GM19351 (cell line): ENCODE measurements around the gene ZNF330.
"Not testable (repeated sequence)": the region's sequence is repeated elsewhere in the genome, so short reads cannot be mapped to it uniquely, and the experiment has no call there.

Source experiments
- ATAC-seq: cut with Tn5 transposase; IDR thresholded peaks from one replicate; pipeline ENCODE4 v1.9.1; 2021; ENCODE audit warnings: mild to moderate bottlenecking, moderate library complexity; ENCODE audit not compliant: unreplicated experiment

The ZNF330 gene

DNA sequence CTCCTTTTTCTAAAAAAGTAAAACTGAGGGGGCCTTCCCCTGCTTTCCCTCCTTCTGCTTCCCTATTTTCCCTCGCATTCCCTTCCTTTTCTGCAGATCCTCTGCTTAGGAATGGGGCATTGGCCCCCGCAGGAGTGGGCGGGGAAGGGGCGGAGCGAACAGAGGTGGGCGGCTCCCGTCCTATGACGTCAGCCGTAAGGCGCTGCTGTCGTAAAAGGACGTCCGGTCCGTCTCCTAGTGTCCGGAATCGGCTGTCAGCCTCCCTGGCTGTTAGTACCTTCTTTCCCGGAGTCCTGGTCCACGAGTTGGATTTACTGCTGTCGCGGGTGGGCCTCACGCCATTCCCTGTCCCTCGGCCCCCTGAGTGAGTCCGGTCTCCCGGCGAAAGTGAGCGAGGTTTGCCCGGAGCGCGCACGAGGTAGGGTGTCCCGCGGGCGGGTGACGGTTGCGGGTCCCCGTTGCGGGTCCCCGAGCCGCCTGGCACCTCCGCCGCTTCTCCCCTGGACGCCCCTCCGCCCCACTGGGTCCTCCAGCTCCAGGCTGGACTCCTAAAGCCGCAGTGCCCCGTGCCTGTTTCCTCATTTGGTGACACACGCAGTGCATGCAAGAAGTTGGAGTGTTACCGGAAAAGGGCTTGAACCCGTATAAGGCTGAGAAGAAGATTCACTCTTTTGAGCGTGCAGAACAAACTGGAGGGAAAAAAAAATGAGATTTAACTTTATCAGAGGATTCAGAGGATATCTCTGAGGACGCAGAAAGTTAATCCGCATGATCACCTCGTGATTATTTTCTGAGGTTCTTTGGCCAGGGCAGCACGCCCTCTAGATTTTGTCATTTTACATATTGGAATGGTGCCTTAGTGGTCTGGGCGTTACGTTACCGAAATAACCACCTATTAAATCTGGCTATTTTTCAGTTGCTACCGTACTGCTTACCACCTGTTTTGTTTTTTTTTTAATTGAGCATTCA, at the start of gene ZNF330:
Gene ZNF330, plus strand, starts transcription at position 205 of the 969 bp plus-strand sequence. CDS start 1,477 bp downstream, outside the sequence.
- peak; percentile 88 for ATAC-seq

DNA sequence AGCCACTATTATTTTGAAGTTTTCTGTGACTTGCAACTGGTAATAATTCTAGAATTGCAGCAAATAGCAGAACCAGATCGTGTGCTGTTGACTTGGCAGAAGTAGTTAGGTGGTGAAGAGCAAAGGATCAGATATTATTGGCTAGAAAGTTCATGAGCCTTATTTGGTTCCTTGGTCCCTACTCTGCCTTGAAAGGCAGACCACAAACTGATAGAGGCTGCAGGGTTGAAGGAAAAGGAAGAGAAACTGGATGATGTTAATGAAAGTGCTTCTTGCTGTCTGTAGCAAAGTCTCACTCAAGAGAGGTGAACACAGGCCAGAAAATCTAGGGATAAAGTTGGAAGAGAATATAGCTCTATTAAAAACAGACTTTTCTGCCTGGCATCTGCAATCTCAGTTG, 46.2 kb upstream of the ZNF330 start:
- ATAC-seq, result peak; percentile 76

DNA sequence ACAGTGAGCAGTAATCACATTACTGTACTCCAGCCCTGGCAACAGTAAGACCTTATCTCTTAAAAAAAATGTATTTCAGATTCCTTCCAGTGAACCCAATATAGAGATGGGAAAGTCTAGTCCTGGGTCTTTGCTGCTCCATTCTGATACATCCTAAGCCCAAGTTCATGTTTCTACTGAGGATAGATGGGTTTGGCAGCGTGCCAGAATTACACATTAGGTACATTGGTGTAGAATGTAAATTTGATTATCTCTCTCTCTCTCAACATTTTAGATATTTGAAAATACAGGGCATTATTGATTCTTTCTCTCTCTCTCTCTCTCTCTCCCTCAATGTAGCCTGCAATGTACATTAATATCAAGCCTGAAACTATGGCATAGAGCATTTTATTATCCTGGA, 43.5 kb upstream of the ZNF330 start:
- no peak for ATAC-seq

DNA sequence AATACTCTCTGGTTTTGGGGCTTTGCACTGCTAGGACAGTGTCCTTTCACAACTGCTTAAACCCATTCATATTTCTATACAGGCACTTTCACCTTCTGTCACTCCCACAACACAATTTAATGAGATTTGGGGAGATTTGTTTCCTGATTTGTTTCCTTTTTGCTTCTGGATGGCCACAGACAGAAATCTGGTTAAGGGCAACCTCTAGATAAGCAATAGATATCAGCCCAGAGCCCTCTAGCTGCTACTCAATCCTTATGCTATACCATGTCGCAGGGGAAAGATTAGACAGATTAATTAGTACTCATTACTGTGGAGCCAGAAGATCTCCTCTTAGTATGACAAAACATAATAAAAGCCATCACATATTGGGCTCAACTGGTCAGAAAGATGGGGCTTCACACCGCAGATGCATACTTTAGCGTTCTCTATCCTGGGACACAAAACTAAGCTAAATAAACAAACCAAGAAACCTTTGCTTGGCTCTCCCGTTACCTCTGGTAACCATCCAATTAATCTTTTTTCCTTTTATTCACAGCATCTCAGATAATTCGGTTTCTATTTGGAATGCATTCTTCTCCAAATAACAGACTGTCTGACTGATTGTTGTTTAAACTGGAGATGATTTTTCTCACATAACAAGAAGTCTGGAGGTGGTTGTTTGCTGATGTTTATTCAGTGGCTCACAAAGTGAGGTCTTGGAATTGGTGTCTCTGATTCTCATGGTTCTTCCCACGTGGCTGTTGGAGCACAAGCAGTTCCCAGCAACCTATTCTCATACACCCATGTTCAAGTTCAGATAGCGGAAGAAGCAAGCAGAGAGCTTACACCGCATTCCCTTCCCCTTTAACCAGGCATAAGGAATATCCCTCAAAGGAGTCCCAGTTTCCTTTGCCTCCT, 41.0 kb upstream of the ZNF330 start:
- no peak for ATAC-seq

DNA sequence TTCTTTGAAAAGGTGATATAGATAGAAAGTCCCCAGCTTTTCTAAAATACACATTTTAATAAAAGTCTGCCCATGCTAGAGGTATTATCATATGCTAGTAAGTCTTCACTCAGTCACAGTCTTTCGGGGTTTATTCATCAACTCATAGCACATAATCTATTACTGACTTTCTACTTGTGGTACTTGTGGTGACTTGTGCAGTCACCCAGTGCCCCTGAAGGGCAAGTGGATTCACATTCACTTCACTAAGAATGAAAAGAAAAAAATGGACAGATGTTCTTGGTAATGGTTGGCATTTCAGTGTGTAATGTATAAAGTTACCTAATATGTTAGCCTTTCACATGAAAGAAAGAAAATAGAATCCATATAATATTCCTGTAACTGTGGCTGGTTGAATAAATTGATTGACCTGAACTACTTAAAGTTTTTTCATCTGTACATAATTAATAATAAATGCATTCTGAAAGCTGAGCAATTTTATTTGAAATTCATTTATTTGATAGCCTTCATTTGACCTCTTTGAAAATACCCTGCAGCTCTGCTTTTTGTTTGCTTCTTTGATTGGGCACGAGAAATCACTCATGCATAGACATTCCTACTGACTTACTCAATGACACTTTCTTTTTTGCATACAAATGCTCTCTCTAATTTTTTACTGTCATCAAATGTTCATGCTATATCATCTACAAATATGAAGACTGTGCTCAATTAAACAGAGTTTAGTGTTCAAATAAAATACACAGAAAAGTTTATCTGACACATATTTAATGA, 39.5 kb upstream of the ZNF330 start:
- no peak for ATAC-seq

DNA sequence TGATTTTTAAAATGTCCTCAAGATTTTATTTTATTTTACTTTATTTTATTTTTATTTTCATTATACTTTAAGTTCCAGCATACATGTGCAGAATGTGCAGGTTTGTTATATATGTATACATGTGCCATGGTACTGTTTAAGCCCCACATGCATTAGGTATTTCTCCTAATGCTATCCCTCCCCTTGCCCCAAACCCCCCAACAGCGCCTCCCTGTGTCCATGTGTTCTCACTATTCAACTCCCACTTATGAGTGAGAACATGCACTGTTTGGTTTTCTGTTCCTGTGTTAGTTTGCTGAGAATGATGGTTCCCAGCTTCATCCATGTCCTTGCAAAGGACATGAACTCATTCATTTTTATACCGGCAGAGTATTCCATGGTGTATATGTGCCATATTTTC, 37.2 kb upstream of the ZNF330 start:
- ATAC-seq, result not testable (repeated sequence)

DNA sequence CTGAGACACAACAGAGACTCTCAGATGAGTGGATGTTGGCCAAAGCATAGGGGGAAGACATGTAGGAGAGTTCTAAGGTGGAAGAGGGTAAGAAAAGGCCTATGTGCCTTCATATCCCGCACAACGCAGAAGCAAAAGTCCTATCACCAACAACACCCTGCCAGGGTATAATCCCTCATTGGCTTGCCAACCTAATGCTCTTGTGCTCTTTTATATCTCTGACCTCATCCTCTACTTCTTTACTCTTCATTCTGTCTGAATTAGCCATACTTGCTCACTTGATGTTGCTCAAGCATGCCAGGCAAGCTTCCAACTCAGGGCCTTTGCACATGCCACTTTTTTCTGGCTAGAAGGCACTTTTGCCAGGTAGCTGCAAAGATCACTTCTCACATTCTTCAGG, 28.1 kb upstream of the ZNF330 start:
- no peak for ATAC-seq

DNA sequence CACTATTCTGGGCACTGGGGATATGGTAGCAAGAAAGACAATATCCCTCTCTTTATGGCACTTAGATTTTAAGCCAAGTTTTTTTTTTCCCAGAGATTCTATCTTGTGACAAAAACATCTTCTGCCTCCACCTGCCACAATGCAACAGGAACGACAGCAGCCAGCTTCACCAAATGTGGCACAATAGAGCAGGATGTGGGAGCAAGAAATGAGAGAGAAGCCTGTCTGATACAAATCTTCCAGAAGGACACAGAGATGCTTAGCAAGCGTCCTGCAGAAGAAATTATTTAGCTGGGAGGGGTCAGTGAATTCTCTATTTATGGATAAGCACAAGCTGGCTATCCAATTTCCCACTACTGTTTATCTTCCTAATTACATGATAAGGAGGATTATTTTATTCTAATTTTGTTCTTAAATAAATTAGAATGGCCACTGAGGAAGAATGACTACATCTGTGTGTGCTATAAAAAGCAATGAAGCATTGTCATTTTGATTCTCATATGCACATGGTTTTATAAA, 27.1 kb upstream of the ZNF330 start:
- ATAC-seq, result no peak

DNA sequence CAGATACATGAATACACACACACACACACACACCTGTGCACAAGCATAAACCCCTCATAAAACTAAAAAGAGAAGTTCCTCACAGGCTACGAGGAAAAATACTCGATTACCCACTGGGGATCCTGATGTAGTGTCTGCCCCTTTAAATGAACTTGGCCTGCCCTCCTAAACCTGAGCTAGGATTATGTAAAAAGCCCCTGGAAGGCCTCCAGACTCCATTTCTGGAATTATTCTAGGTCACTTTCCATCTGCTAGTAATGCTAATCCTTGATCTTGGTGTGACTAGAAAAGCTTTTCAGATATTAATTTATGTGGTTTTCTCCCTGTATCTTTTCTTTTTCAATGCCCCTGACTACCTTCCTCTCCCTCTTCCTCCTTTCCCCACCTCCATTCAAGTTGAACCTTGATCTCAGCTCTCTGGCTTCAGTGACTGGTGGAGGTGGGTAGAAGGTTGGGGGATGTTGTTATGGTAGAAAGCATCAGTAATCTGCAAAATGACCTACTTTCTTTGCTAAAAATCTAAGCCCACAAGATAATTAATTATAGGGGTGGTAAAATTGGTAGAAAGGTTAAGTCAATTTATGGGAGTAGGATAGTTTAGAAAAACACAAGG, 25.5 kb upstream of the ZNF330 start:
- ATAC-seq, result no peak

DNA sequence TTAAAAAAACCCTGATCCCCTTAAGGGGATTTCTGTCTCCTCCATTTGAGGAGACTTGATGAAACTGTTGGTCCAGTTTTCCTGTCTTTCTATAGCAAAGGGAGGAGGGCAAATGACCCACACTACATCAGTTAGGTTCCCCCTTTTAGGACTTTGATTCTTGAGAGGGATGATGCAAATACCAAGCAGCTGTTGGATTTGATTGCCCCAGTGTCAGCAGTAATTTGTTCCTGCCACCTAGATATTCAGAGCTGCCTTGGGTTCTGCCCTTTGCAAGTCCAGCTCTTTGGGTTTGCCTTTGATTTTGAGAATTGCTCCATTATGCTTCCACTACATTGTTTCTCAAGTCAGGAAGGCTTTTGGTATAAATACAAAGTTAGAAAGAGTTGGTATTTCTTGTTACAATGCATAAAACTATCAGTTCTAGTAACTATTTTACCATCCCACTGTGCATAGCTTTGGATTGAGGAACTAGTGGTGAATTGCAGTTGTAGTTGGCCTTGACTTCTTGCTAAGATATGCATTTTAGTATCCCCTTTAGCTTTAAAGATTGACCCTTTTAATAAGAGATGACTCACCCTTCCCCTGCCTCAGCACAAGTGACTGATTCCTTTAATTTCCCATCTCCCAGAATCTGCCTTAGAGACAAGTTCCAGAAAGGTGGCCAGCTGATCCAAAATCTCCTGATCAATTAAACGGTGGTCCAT, 24.3 kb upstream of the ZNF330 start:
- ATAC-seq, result no peak

DNA sequence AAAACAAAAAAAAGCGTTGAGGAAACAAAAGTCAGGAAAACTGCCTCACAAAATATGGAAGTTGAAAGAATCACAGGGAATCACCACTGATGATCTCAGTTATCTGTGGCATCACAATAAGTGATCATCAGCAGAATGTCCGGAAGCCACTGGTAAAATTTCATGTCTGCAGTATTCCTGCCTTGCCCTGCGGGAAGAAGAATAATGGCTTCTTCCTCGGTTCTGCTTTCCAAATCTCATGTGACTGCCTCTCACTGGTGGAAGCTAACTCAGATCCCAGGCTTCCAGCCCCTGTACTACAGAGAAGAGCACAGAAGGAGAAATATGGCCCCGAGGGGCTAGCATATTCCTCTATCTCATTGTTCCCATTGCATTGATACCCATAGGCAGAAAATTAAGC, 12.7 kb upstream of the ZNF330 start:
- ATAC-seq, result no peak

DNA sequence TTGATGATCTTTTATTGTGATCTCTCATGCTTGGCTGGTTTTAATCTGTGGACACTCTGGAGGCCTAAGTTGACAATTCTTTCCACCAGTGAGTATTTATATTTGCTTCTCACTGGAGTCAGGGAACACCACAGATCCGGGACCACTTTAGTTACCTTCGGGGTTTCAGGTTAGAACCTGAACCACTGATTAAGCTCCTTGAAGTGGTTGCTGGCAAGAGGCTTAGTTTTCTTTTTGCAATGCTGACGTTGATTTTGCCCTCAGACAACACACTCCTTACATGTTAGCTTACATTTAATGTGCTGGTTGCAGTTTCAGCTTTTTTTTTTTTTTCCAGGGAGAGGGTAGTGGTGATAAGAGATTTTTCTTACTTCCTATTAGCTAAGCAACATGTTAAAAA, 10.5 kb upstream of the ZNF330 start:
- ATAC-seq, result no peak

DNA sequence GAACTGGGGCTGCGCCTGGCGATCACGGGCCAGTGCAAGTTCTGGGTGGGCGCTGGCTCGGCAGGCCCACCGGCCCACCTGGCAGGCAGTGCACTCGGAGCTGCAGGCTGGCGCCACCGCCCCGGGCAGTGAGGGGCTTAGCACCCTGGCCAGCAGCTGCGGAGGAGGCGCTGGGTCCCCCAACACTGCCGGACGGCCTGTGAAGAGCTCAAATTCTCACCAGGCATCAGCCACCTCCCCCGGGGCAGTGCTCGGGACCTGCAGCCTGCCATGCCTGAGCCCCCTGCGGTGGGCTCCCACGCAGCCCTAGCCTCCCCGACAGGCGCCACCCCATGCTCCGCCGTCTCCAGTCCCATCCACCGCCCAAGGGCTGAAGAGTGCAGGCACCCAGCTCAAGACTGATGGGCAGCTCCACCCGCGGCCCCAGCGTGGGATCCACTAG, 7.1 kb upstream of the ZNF330 start:
- no peak for ATAC-seq

DNA sequence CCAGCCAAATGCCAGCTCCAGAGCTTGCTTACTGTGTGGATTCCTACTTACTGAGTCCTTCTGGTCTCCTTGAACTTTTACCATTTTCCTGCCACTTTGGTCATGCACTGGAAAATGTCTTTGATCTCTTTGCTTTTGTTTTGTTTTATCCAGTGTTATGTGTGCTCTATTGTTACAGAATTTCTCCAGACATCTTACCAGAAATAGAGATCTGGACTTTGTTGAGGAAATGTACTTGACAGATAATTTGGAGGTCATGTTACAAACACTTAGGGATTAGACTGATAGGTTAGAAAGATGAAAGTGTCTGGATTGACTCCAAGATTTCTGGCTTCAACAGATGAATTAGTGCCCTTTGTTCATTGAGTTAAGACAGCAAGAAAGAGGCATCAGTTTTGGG, 5.7 kb upstream of the ZNF330 start:
- ATAC-seq, result no peak

DNA sequence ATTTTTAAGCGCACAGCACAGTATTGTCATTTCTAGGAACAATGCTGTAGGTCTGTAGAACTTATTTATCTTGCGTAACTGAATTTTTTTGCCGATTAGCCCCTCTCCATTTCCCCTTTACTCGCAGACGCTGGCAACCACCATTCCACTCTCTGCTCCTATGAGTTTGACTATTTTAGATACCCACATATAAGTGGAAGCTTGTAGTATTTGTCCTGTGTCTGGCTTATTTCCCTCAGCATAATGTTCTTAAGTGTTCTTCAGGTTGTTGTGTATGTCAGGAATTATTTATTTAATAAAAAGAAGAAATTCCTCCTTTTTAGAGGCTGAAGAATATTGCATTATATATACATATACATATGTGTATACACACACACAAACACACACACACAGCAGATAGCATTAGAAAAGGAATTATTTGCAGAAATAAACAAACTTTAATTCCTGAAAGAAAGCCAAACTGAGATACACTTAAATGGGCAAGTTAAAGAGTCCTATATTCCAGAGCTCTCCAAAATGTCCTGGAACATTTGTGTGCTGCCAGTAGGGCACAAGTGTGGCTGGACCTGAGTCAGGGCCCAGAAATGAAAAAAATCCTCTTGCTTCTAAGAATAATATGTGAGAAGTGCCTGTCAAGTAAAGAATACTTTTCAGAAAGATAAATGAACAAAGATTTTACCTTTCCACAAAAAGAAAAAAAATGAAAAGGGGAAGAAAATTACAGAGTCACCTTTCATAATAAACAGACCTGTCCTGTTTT, 4.5 kb upstream of the ZNF330 start:
- ATAC-seq, result no peak

DNA sequence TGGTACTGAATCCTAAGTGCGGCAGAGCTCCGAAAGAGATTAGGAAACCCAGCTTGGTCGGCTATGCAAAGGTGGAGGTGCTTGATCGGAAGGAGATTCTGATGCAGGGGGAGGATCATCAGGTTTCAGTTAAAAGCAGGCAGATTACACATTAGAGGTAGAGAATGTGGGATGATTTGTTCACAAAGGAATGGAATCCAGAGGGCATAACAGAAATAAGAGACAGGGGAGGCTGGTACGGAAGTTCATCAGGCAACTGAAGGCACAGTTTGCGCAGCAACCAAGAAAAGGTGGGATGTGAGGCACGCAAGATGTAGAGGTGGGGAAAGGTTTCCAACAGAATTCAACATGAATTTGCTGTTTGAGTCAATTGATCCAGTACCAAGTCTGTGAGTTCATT, 424 bp upstream of the ZNF330 start:
- peak; percentile 14 for ATAC-seq

DNA sequence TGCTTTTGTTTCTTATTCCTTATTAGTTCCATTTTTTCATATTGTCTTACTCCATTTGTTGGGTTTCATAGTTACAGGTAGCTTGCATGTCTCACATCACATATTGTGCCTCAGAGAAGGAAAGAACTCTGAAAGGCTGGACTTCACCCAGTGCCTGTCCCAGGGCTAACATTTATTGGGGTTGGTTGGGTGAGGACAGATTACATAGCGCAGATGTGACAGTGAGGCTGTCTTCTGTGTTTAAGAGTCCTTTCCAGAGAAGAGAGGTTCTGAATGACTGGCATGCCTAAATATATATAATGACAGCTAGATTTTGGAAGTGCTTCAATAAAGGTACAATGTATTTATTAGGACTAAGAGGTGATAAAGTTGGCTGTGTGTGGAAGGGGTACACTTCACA, 2.7 kb downstream of the ZNF330 start:
- ATAC-seq, result no peak

DNA sequence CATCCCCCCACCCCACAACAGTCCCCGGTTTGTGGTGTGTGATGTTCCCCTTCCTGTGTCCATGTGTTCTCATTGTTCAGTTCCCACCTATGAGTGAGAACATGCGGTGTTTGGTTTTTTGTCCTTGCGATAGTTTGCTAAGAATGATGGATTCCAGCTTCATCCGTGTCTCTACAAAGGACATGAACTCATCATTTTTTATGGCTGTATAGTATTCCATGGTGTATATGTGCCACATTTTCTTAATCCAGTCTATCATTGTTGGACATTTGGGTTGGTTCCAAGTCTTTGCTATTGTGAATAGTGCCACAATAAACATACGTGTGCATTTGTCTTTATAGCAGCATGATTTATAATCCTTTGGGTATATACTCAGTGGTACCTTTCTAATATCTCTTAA, 6.6 kb downstream of the ZNF330 start:
- not testable (repeated sequence) for ATAC-seq
